Neuronal stem cell (in vitro differentiated cells): ENCODE results near the gene JCAD.

Experiments
- DNase-seq: peaks from one replicate; pipeline ENCODE4 v3.0.0-alpha.2; 2013; ENCODE audit warnings: low spot score
- H2AFZ ChIP-seq: one replicate; pipeline ENCODE4 v1.6.1; 2013; ENCODE audit warnings: mild to moderate bottlenecking, low read length, inconsistent platforms
- H2AK5ac ChIP-seq: 2 replicates; pipeline ENCODE4 v1.6.1; 2013; ENCODE audit warnings: low read depth, mild to moderate bottlenecking, inconsistent platforms, low read length, moderate library complexity, mixed read lengths
- H2BK120ac ChIP-seq: 2 replicates; pipeline ENCODE4 v1.6.1; 2013; ENCODE audit warnings: low read depth, mild to moderate bottlenecking, inconsistent platforms, low read length, moderate library complexity, mixed read lengths
- H2BK12ac ChIP-seq: one replicate; pipeline ENCODE4 v1.6.1; 2013; ENCODE audit warnings: low read length, inconsistent platforms
- H2BK15ac ChIP-seq: 2 replicates; pipeline ENCODE4 v1.6.1; 2013; ENCODE audit warnings: mild to moderate bottlenecking, low read length, inconsistent platforms, mixed read lengths
- H2BK5ac ChIP-seq: one replicate; pipeline ENCODE4 v1.6.1; 2013; ENCODE audit warnings: inconsistent platforms, mild to moderate bottlenecking, low read length, moderate library complexity
- H3K14ac ChIP-seq: one replicate; pipeline ENCODE4 v1.6.1; 2013; ENCODE audit warnings: low read length, inconsistent platforms
- H3K18ac ChIP-seq: 2 replicates; pipeline ENCODE4 v1.6.1; 2013; ENCODE audit warnings: low read length, inconsistent platforms
- H3K23ac ChIP-seq: 2 replicates; pipeline ENCODE4 v1.6.1; 2013; ENCODE audit warnings: low read depth, mild to moderate bottlenecking, mixed read lengths, low read length, inconsistent platforms; ENCODE audit not compliant: poor library complexity
- H3K27ac ChIP-seq: replicated peaks from 3 replicates; pipeline ENCODE4 v1.5.1; 2013; ENCODE audit warnings: low read length, inconsistent platforms
- H3K27me3 ChIP-seq, 3 experiments: 2 replicates each; pipeline ENCODE4 v1.6.1; 2013; ENCODE audit warnings: low read length in 3 of 3, mild to moderate bottlenecking in 2 of 3, inconsistent platforms in 1 of 3, low read depth in 1 of 3, mixed read lengths in 1 of 3, moderate library complexity in 1 of 3; ENCODE audit not compliant: control insufficient read depth in 3 of 3, insufficient read depth in 3 of 3
- H3K36me3 ChIP-seq, 2 donors: replicated peaks in 1 of 2; 2 replicates each; pipeline ENCODE4 v1.6.1; 2013; ENCODE audit warnings: low read length in 2 of 2; ENCODE audit not compliant: control insufficient read depth in 2 of 2, insufficient read depth in 2 of 2
- H3K4ac ChIP-seq: 2 replicates; pipeline ENCODE4 v1.6.1; 2013; ENCODE audit warnings: inconsistent platforms, mild to moderate bottlenecking, low read length, moderate library complexity
- H3K4me1 ChIP-seq, 2 donors: 1 replicate in 1 of 2; 2 replicates in 1 of 2; pipeline ENCODE4 v1.6.1; 2013; ENCODE audit warnings: low read length in 2 of 2, low read depth in 1 of 2; ENCODE audit not compliant: control insufficient read depth in 2 of 2, insufficient read depth in 1 of 2
- H3K4me2 ChIP-seq: one replicate; pipeline ENCODE4 v1.6.1; 2013; ENCODE audit warnings: mild to moderate bottlenecking, low read length, inconsistent platforms; ENCODE audit not compliant: insufficient read depth, poor library complexity, severe bottlenecking
- H3K4me3 ChIP-seq, 2 donors: 2 replicates each; pipeline ENCODE4 v1.5.1; 2013; ENCODE audit warnings: low read length in 2 of 2, mild to moderate bottlenecking in 2 of 2, inconsistent platforms in 1 of 2, moderate library complexity in 1 of 2
- H3K79me1 ChIP-seq: one replicate; pipeline ENCODE4 v1.6.1; 2013; ENCODE audit warnings: low read depth, mild to moderate bottlenecking, inconsistent platforms, low read length, moderate library complexity
- H3K9ac ChIP-seq: one replicate; pipeline ENCODE4 v1.6.1; 2013; ENCODE audit warnings: mild to moderate bottlenecking, low read depth, low read length, inconsistent platforms; ENCODE audit not compliant: poor library complexity
- H3K9me3 ChIP-seq, 2 donors: replicated peaks in 1 of 2; 2 replicates each; pipeline versions ENCODE3 to v1.6.1; 2013; ENCODE audit warnings: low read length in 2 of 2, mild to moderate bottlenecking in 2 of 2, inconsistent platforms in 1 of 2, low read depth in 1 of 2, mixed read lengths in 1 of 2, moderate library complexity in 1 of 2; ENCODE audit not compliant: control insufficient read depth in 2 of 2, insufficient read depth in 1 of 2
- H4K8ac ChIP-seq: one replicate; pipeline ENCODE4 v1.6.1; 2013; ENCODE audit warnings: low read depth, mild to moderate bottlenecking, inconsistent platforms, low read length, moderate library complexity
- H4K91ac ChIP-seq: one replicate; pipeline ENCODE4 v1.6.1; 2013; ENCODE audit warnings: low read length, low read depth, mild to moderate bottlenecking, inconsistent platforms; ENCODE audit not compliant: poor library complexity
- WGBS, 2 donors: extraction: QIAGEN DNeasy Blood & Tissue Kit; methylation state at CpG; one replicate each; pipeline ENCODE4 v1.1.7; 2013; ENCODE audit warnings: missing lambda C conversion rate in 2 of 2, mixed read lengths in 1 of 2; ENCODE audit not compliant: insufficient read length in 2 of 2, insufficient replicate concordance in 1 of 2; ENCODE audit errors: extremely low coverage in 2 of 2; 5-methylcytosine and 5-hydroxymethylcytosine counted together

The JCAD gene

DNA sequence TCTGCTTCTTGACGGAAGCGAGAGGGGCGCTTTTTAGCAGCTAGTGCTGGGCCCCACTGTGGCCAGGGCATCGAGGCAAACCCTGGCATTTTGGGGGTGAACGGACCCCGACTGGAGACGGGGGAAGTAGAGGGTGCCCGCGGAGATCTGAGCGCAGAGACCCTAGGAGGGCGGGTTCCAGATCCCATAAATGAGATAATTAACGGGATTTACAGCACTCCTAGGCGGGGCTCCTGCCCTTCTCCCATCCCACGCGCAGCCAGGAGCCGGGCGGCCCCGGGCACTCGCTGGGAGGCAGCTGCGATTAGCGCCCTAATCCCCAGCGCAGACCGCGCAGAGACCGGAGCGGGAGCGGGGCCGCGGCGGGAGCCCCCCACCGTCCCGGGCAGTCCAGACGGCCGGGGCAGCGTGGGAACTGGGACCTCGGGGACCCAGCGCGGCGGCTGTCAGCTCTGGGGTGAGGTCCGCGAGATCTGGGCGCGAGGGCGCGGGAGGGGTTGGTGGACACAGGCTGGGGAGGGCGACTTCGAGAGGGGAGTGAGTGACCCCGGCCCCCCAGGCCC is 735 bp downstream of the JCAD start:
- DNase-seq: no peak
- WGBS, 2 donors: no CpG with 5 or more reads among the region's 48 CpGs
- no peak overlapping the region for H3K27ac ChIP-seq

DNA sequence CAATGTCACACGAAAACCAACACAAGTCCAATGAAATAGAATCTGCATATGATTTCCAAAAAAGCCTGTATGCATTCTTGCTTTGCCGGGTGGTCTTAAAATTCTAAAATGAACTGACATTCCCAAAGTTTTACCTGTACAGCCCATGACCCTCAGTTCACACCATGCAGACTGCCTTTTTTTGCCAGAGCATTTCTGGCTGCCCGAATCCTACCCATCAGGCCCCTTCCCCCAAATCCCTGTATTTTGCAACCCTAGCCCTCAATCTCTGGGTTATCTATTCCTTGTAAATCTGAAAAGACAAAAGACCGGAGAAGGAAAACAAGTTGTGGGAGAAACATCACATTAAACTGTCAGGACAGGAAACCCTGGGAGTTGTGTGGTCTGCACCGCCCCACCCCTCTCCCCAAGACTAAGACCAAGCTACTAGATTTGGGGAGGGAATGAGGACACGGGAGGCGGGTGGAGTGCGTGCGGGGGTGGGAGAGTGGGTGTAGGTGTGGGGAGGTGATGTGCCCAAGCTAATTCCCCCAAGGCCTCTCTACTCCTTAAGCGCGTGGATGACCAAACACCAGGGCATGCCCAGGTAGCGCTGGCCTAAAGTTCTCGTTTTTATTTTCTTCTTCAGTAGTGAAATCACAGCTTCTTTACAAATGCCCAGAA is 1.4 kb downstream of the JCAD start:
- Histone ChIP-seq H3K27me3 (peaks cover 0 to 15% (median 11%) of the 10 kb centered on the region in 3 experiments), H3K36me3 (no peaks in the 10 kb centered on the region), H3K4ac (no peak overlapping the region), H3K9me3 (no peaks in the 10 kb centered on the region), H2BK120ac (no peak overlapping the region), H2AK5ac (no peak overlapping the region), H2AFZ (peak overlapping the region; percentile 98), H3K4me2 (peak overlapping the region; percentile 92), H3K9ac (no peak overlapping the region), H3K14ac (no peak overlapping the region), H3K4me1 (peaks cover 3 to 15% of the 10 kb centered on the region in 2 donors), H2BK12ac (no peak overlapping the region), H3K27ac (no peak overlapping the region), H4K91ac (no peak overlapping the region), H3K4me3 (peak overlapping the region; percentile 65 to 92), H3K23ac (no peak overlapping the region), H2BK5ac (no peak overlapping the region), H3K18ac (no peak overlapping the region), H2BK15ac (no peak overlapping the region), H3K79me1 (no peaks in the 10 kb centered on the region), H4K8ac (no peak overlapping the region)
- no CpG with 5 or more reads among the region's 13 CpGs for WGBS, 2 donors
- DNase-seq: no peak

More for the DNA sequence above, 735 bp downstream of the JCAD start:
- no peak overlapping the region for H2BK120ac ChIP-seq
- H3K23ac ChIP-seq: peak overlapping the region; percentile 53
- no peak overlapping the region for H4K91ac ChIP-seq
- H3K18ac ChIP-seq: peak overlapping the region; percentile 97
- H2AFZ ChIP-seq: peak overlapping the region; percentile 98
- no peak overlapping the region for H2BK12ac ChIP-seq
- peak overlapping the region; percentile 23 for H2BK15ac ChIP-seq
- H3K79me1 ChIP-seq: no peaks in the 10 kb centered on the region
- no peak overlapping the region for H3K14ac ChIP-seq
- peaks cover 0 to 15% (median 11%) of the 10 kb centered on the region in 3 experiments for H3K27me3 ChIP-seq
- H3K36me3 ChIP-seq: no peaks in the 10 kb centered on the region
- H3K4me3 ChIP-seq: peak overlapping the region; percentile 65 to 92
- no peak overlapping the region for H2BK5ac ChIP-seq
- H3K4me1 ChIP-seq: peaks cover 3 to 15% of the 10 kb centered on the region in 2 donors
- peak overlapping the region; percentile 87 for H3K9ac ChIP-seq
- H4K8ac ChIP-seq: no peak overlapping the region
- H3K4me2 ChIP-seq: peak overlapping the region; percentile 92
- H3K9me3 ChIP-seq: no peaks in the 10 kb centered on the region
- H3K4ac ChIP-seq: no peak overlapping the region
- H2AK5ac ChIP-seq: peak overlapping the region; percentile 1

DNA sequence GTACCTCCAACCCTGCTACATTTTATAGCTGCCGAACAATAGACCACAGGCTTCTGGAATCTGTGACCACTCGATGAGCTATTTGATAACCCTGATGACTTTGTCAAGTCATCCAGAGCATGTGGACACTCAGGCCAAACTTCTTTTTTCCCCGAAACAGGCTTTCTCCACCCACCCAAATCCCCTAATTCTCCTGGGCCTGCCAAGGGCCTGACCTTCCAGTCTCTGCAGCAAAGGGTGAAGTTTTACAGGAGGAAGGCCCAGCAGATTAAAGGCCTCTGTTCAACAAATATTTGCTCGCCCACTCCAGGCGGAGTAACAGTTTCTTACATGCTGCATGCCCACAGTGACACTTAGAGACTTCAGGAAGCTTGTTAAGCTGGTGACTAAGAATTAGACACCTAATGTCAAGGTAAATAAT is 2.0 kb downstream of the JCAD start:
- Histone ChIP-seq H3K9me3 (no peaks in the 10 kb centered on the region), H3K4me3 (no peak overlapping the region), H3K14ac (no peak overlapping the region), H3K9ac (no peak overlapping the region), H2BK120ac (no peak overlapping the region), H4K8ac (no peak overlapping the region), H2AK5ac (no peak overlapping the region), H3K4ac (no peak overlapping the region), H3K27ac (no peak overlapping the region), H3K4me2 (no peak overlapping the region), H2BK5ac (no peak overlapping the region), H3K23ac (no peak overlapping the region), H3K4me1 (peaks cover 3 to 15% of the 10 kb centered on the region in 2 donors), H3K36me3 (no peaks in the 10 kb centered on the region), H4K91ac (no peak overlapping the region), H3K79me1 (no peaks in the 10 kb centered on the region), H2BK15ac (no peak overlapping the region), H2AFZ (no peak overlapping the region), H3K27me3 (peaks cover 0 to 15% (median 11%) of the 10 kb centered on the region in 3 experiments), H3K18ac (no peak overlapping the region), H2BK12ac (no peak overlapping the region)
- WGBS, 2 donors: no CpG with 5 or more reads among the region's 5 CpGs
- DNase-seq: no peak

DNA sequence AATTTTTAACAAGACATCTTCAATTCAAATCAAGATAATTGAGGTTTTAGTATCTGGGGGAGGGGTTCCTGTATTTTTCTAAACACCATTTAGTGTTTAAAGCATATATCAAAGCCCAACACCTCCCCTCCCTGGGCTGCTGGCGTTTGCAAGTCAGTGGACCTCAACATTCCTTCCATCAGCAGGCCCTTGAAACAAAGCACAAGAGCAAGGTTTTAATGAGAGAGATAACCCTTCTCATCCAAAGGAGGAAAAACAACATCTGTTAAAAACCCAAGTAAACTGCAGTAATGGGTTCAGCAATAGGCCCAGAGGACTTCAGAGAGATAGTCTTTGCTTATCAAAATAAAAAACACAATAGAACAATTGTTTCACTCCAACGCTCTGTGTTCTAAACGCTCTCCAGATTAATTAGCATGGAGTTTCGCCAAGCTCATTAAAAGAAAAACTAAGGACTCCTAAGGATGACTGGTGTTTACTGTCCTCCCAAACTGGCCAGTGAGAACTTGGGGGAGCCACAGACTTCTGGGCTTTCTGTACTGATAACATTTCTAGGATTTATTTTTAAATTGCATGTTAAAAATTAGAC is 2.5 kb downstream of the JCAD start:
- no peak overlapping the region for H3K4me2 ChIP-seq
- H3K14ac ChIP-seq: no peak overlapping the region
- no peak for DNase-seq
- H4K91ac ChIP-seq: no peak overlapping the region
- no peak overlapping the region for H2BK12ac ChIP-seq
- peaks cover 6 to 15% of the 10 kb centered on the region in 2 donors for H3K4me1 ChIP-seq
- no peak overlapping the region for H3K9ac ChIP-seq
- H2AFZ ChIP-seq: no peak overlapping the region
- no peaks in the 10 kb centered on the region for H3K9me3 ChIP-seq
- no peak overlapping the region for H3K4ac ChIP-seq
- H2BK15ac ChIP-seq: no peak overlapping the region
- no peak overlapping the region for H4K8ac ChIP-seq
- no peak overlapping the region for H3K18ac ChIP-seq
- no peak overlapping the region for H2BK120ac ChIP-seq
- no peak overlapping the region for H2AK5ac ChIP-seq
- no peak overlapping the region for H3K27ac ChIP-seq
- H2BK5ac ChIP-seq: no peak overlapping the region
- peaks cover 0 to 15% (median 11%) of the 10 kb centered on the region in 3 experiments for H3K27me3 ChIP-seq
- H3K79me1 ChIP-seq: no peaks in the 10 kb centered on the region
- H3K36me3 ChIP-seq: no peaks in the 10 kb centered on the region
- H3K4me3 ChIP-seq: no peak overlapping the region
- WGBS, 2 donors: no CpG with 5 or more reads among the region's 4 CpGs
- no peak overlapping the region for H3K23ac ChIP-seq
